HepG2 (cell line): ENCODE data around the gene NKX6-1. TPM values are rescaled to one million over a fixed set of nuclear protein-coding genes. Genes with fewer than 3 reads are reported as not detected.

Experiments
- ATAC-seq: fragments of 200-7000 bp; cut with Tn5 transposase; 3 replicates; pipeline ENCODE4 v1.9.1; 2020; ENCODE audit warnings: mild to moderate bottlenecking, moderate library complexity
- BruUV-seq: library from RNA; stranded (reverse); fragments of 400-500 nt; replicated peaks from 2 replicates; lab custom pipeline; 2021; lab: Mats Ljungman, UMichigan
- CTCF ChIA-PET: fragments of 300-600 bp; formaldehyde crosslinking; extraction: SDS; loops from one replicate; lab custom pipeline; 2021; ENCODE audit warnings: low total read pairs, inconsistent platforms, low intra/inter-chr PET ratio; lab: Yijun Ruan, JAX
- POLR2A ChIA-PET: fragments of 350-600 bp; sonication (Branson Sonifier 250); formaldehyde crosslinking; loops from one replicate; lab custom pipeline; 2020; ENCODE audit warnings: antibody characterized with exemption, inconsistent platforms; lab: Yijun Ruan, JAX
- DNase-seq: peaks from one replicate; pipeline ENCODE4 v3.0.0-alpha.2; 2015; ENCODE audit warnings: low spot score
- FAIRE-seq: peaks from 3 replicates; lab custom pipeline; 2011; peaks lifted over from hg19 to GRCh38; lab: Jason Lieb, UNC
- H2AFZ ChIP-seq: one replicate; pipeline ENCODE4 v1.6.1; 2011; ENCODE audit warnings: low read length, inconsistent platforms
- H3K27ac ChIP-seq: fragments of 300-600 bp; 3 replicates; pipeline ENCODE4 v1.8.0; 2011; ENCODE audit warnings: mixed run types, mild to moderate bottlenecking, mixed read lengths, low read length, inconsistent platforms; ENCODE audit not compliant: insufficient read depth; ENCODE audit errors: extremely low read length
- H3K27me3 ChIP-seq, 2 experiments: fragments of 200-600 bp in 1 of 2; 2 replicates in 1 of 2; 3 replicates in 1 of 2; pipeline versions ENCODE4 v1.6.0 to v1.8.0; 2011; ENCODE audit warnings: low read length in 2 of 2, mild to moderate bottlenecking in 2 of 2, moderate library complexity in 2 of 2, inconsistent platforms in 1 of 2; ENCODE audit not compliant: insufficient read depth in 2 of 2, control insufficient read depth in 1 of 2
- H3K36me3 ChIP-seq, 2 experiments: fragments of 200-600 bp in 1 of 2; replicated peaks in 1 of 2; 2 replicates in 1 of 2; 3 replicates in 1 of 2; pipeline versions ENCODE4 v1.5.1 to v1.8.0; 2011; ENCODE audit warnings: low read length in 2 of 2, inconsistent platforms in 1 of 2; ENCODE audit not compliant: insufficient read depth in 2 of 2, control insufficient read depth in 1 of 2
- H3K4me1 ChIP-seq: 2 replicates; pipeline ENCODE4 v1.5.1; 2012; ENCODE audit warnings: low read length, inconsistent platforms; ENCODE audit not compliant: insufficient read depth
- H3K4me2 ChIP-seq: 2 replicates; pipeline ENCODE4 v1.6.0; 2011; ENCODE audit warnings: low read depth, low read length, inconsistent platforms
- H3K4me3 ChIP-seq, 3 experiments: fragments of 200-600 bp in 1 of 3; sonication (generic), shearing (Covaris generic) in 1 of 3; replicated peaks in 1 of 3; 2 replicates each; pipeline ENCODE4 v1.5.1; 2011 to 2016; ENCODE audit warnings: low read length in 3 of 3, inconsistent platforms in 2 of 3, low read depth in 2 of 3, mild to moderate bottlenecking in 2 of 3, control low read depth in 1 of 3, mixed read lengths in 1 of 3; ENCODE audit not compliant: insufficient read depth in 1 of 3
- H3K79me2 ChIP-seq: one replicate; pipeline ENCODE4 v1.6.1; 2011; ENCODE audit warnings: low read length, inconsistent platforms; ENCODE audit not compliant: insufficient read depth
- H3K9ac ChIP-seq: 2 replicates; pipeline ENCODE4 v1.6.0; 2011; ENCODE audit warnings: mild to moderate bottlenecking, low read depth, low read length, inconsistent platforms; ENCODE audit not compliant: insufficient read depth
- H3K9me3 ChIP-seq: 2 replicates; pipeline ENCODE4 v1.5.1; 2012; ENCODE audit warnings: mild to moderate bottlenecking, low read length
- H4K20me1 ChIP-seq: 2 replicates; pipeline ENCODE4 v1.6.0; 2011; ENCODE audit warnings: inconsistent platforms, mild to moderate bottlenecking, low read length, moderate library complexity; ENCODE audit not compliant: insufficient read depth
- CENPT ChIP-seq: sonication (generic); formaldehyde crosslinking; IDR thresholded peaks from 2 replicates; pipeline ENCODE4 v1.8.0; 2022; ENCODE audit warnings: low read depth, mild to moderate bottlenecking, moderate library complexity, missing genetic modification reagents
- CHD4 ChIP-seq: fragments of 200-600 bp; sonication (generic); IDR thresholded peaks from 2 replicates; pipeline ENCODE4 v1.7.0; 2017; ENCODE audit warnings: mild to moderate bottlenecking, low read length, borderline replicate concordance
- DNMT1 ChIP-seq: sonication (generic); formaldehyde crosslinking; IDR thresholded peaks from 2 replicates; pipeline ENCODE4 v1.5.1; 2020; ENCODE audit warnings: mild to moderate bottlenecking, missing genetic modification reagents
- ERF ChIP-seq: IDR thresholded peaks from 2 replicates; pipeline ENCODE4 v1.6.1; 2018; ENCODE audit warnings: missing biosample characterization, missing genetic modification reagents
- PHB2 ChIP-seq: fragments of 450-650 bp; IDR thresholded peaks from 2 replicates; pipeline ENCODE4 v1.6.1; 2018; ENCODE audit not compliant: partially characterized antibody
- RFXANK ChIP-seq: IDR thresholded peaks from 2 replicates; pipeline ENCODE4 v1.6.1; 2016
- SIX1 ChIP-seq: sonication (generic); formaldehyde crosslinking; IDR thresholded peaks from 2 replicates; pipeline ENCODE4 v1.4.0; 2020; ENCODE audit warnings: missing genetic modification reagents, borderline replicate concordance
- SMARCE1 ChIP-seq: fragments of 450-650 bp; IDR thresholded peaks from 2 replicates; pipeline ENCODE4 v1.6.1; 2017; ENCODE audit warnings: borderline replicate concordance
- ZFAT ChIP-seq: sonication (generic); formaldehyde crosslinking; conservative IDR thresholded peaks from 2 replicates; pipeline ENCODE4 v1.8.1; 2023; ENCODE audit warnings: missing genetic modification reagents, inconsistent platforms
- ZFP36L2 ChIP-seq: sonication (generic); formaldehyde crosslinking; IDR thresholded peaks from 2 replicates; pipeline ENCODE4 v1.4.0; 2020; ENCODE audit warnings: missing genetic modification reagents
- ZNF20 ChIP-seq: sonication (generic); formaldehyde crosslinking; IDR thresholded peaks from 2 replicates; pipeline ENCODE4 v1.4.0; 2020; ENCODE audit warnings: mild to moderate bottlenecking, moderate library complexity, missing genetic modification reagents
- ZNF282 ChIP-seq: fragments of 450-650 bp; IDR thresholded peaks from 2 replicates; pipeline ENCODE4 v1.6.1; 2018; ENCODE audit not compliant: partially characterized antibody
- ZNF337 ChIP-seq: sonication (generic); formaldehyde crosslinking; IDR thresholded peaks from 2 replicates; pipeline ENCODE4 v1.5.1; 2020; ENCODE audit warnings: missing genetic modification reagents, low read depth, mild to moderate bottlenecking, borderline replicate concordance
- ZNF382 ChIP-seq: sonication (generic); formaldehyde crosslinking; IDR thresholded peaks from 2 replicates; pipeline ENCODE4 v1.5.0; 2020; ENCODE audit warnings: missing genetic modification reagents, mild to moderate bottlenecking, borderline replicate concordance
- WGBS: methylation state at CpG from one replicate; pipeline ENCODE4 v1.1.6; 2017; ENCODE audit warnings: low lambda C conversion rate; 5-methylcytosine and 5-hydroxymethylcytosine counted together
- in situ Hi-C: cut with HindIII; loops from 2 replicates; pipeline ENCODE4 v1.10.0; 2017; ENCODE audit warnings: low pct_unique_long_range_greater_than_20kb; ENCODE audit not compliant: extremely low pct_ligation_motif_present
- intact Hi-C: fragments of 100-400 bp; cut with micrococcal nuclease; formaldehyde crosslinking; loops from one replicate; pipeline ENCODE4 v1.10.0; 2022; ENCODE audit not compliant: unreplicated experiment
- polyA plus RNA-seq, 8 experiments: library from polyadenylated mRNA; depleted of rRNA in 3 of 8; stranded (reverse) in 7 of 8; unstranded in 1 of 8; fragments of >200 nt; fragmentation: Illumina TruSeq in 4 of 8; extraction: Trizol in 4 of 8; gene quantifications; 2 replicates each; pipeline versions ENCODE4 v1.2.1 to v1.2.3, GENCODE V29; 2011 to 2016; ENCODE audit warnings: low read depth in 4 of 8, missing spikeins in 1 of 8, mixed read lengths in 1 of 8; ENCODE audit not compliant: insufficient read depth in 1 of 8
- total RNA-seq, 5 experiments: library from RNA; depleted of rRNA; stranded (reverse); fragments of >200 nt; fragmentation: Illumina TruSeq; extraction: Trizol; gene quantifications; 2 replicates each; pipeline ENCODE4 v1.2.3, GENCODE V29; 2016; ENCODE audit warnings: low read depth in 1 of 5
- TF ChIP-seq, protein P1 (sequence below): sonication (generic); formaldehyde crosslinking; IDR thresholded peaks from 2 replicates; pipeline ENCODE4 v1.4.0; 2020; ENCODE audit warnings: missing genetic modification reagents, borderline replicate concordance
- TF ChIP-seq, protein P2 (sequence below): sonication (generic); formaldehyde crosslinking; IDR thresholded peaks from 2 replicates; pipeline ENCODE4 v1.5.0; 2020; ENCODE audit warnings: missing genetic modification reagents
- TF ChIP-seq, protein P3 (sequence below): IDR thresholded peaks from 2 replicates; pipeline ENCODE4 v1.6.1; 2018; ENCODE audit warnings: missing genetic modification reagents
- TF ChIP-seq, protein P4 (sequence below): sonication (generic); formaldehyde crosslinking; IDR thresholded peaks from 2 replicates; pipeline ENCODE4 v1.4.0; 2020; ENCODE audit warnings: missing genetic modification reagents, borderline replicate concordance

The NKX6-1 gene
- total and polyA plus RNA-seq, 2 of the 13 experiments (the other 11 are each of a cell fraction or from before 2014, with no cell fraction given), result not detected

DNA sequence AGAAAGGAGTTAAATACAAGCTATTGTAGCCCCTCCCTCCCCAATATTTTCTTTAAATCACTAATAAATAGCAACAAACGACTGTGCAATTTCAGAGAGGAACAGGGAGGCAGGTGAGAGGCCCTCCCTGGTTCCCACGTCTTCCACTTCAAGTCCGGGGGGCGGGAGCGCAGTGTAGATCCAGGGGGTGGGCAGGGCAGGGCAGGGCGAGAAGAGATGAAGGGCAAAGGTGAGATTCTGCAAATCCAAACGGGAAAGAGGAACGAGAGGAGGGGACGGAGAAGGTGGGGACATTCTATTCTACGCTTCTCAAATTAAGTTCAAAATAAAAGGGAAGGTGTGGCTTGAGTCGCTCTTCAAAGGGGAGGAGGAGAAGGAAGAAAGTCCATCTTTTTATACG lies 6.8 kb downstream of the NKX6-1 start (continued):
- TF ChIP-seq, protein P1, sequence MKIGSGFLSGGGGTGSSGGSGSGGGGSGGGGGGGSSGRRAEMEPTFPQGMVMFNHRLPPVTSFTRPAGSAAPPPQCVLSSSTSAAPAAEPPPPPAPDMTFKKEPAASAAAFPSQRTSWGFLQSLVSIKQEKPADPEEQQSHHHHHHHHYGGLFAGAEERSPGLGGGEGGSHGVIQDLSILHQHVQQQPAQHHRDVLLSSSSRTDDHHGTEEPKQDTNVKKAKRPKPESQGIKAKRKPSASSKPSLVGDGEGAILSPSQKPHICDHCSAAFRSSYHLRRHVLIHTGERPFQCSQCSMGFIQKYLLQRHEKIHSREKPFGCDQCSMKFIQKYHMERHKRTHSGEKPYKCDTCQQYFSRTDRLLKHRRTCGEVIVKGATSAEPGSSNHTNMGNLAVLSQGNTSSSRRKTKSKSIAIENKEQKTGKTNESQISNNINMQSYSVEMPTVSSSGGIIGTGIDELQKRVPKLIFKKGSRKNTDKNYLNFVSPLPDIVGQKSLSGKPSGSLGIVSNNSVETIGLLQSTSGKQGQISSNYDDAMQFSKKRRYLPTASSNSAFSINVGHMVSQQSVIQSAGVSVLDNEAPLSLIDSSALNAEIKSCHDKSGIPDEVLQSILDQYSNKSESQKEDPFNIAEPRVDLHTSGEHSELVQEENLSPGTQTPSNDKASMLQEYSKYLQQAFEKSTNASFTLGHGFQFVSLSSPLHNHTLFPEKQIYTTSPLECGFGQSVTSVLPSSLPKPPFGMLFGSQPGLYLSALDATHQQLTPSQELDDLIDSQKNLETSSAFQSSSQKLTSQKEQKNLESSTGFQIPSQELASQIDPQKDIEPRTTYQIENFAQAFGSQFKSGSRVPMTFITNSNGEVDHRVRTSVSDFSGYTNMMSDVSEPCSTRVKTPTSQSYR (CRISPR knock-in tag), result no peak

DNA sequence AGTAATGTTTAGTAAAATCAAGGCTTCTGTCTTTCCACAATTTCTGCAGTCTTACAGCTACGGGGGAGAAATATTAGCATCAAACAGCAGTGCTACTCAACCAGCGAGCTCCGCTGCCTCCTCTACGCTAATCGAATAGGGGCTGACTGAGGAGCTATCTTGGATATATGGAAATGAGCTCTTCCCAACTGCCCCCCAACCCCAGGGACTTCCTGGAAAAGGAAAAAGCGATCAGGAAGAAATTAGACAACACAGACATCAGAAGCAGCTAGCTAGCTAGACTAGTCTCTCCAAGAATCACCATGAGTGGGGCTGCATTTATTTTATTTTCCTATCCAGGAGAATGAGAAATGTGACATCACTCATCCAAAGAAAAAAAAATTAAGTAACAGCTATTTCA lies 7.6 kb downstream of the NKX6-1 start:
- in situ Hi-C loops (no loop called here), intact Hi-C loops (no loop called here)
- no peaks in the 10 kb centered on the region for H3K79me2 ChIP-seq
- 53% methylated on average over 6 of the region's 6 CpGs for WGBS
- BruUV-seq, result no TSS peak
- no peak overlapping the region for H3K4me2 ChIP-seq
- H3K9ac ChIP-seq, result no peak overlapping the region
- no peaks in the 10 kb centered on the region for H3K4me1 ChIP-seq
- DNase-seq (no peak), ATAC-seq (no peak), FAIRE-seq (no peak)
- H3K27me3 ChIP-seq, result peaks cover 2 to 48% of the 10 kb centered on the region in 2 experiments; a peak in 4 of 5 replicates
- H3K27ac ChIP-seq, result no peak overlapping the region
- ChIA-PET POLR2A (no interaction called here), CTCF (no interaction called here)
- no peaks in the 10 kb centered on the region for H3K9me3 ChIP-seq
- H3K4me3 ChIP-seq, result no peak overlapping the region
- no peaks in the 10 kb centered on the region for H3K36me3 ChIP-seq
- H2AFZ ChIP-seq, result no peak overlapping the region
- H4K20me1 ChIP-seq, result no peaks in the 10 kb centered on the region
- TF ChIP-seq ZFAT (CRISPR knock-in tag) (no peak), DNMT1 (CRISPR knock-in tag) (no peak), ZNF382 (CRISPR knock-in tag) (no peak), SMARCE1 (no peak), RFXANK (CRISPR knock-in tag) (no peak), ZNF20 (no peak), SIX1 (CRISPR knock-in tag) (no peak), ZNF337 (CRISPR knock-in tag) (no peak), PHB2 (no peak), CENPT (no peak), ZFP36L2 (CRISPR knock-in tag) (no peak), ZNF282 (no peak), CHD4 (no peak), ERF (CRISPR knock-in tag) (no peak)
- TF ChIP-seq, protein P2, sequence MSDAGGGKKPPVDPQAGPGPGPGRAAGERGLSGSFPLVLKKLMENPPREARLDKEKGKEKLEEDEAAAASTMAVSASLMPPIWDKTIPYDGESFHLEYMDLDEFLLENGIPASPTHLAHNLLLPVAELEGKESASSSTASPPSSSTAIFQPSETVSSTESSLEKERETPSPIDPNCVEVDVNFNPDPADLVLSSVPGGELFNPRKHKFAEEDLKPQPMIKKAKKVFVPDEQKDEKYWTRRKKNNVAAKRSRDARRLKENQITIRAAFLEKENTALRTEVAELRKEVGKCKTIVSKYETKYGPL (CRISPR knock-in tag), result no peak
- TF ChIP-seq, protein P3, sequence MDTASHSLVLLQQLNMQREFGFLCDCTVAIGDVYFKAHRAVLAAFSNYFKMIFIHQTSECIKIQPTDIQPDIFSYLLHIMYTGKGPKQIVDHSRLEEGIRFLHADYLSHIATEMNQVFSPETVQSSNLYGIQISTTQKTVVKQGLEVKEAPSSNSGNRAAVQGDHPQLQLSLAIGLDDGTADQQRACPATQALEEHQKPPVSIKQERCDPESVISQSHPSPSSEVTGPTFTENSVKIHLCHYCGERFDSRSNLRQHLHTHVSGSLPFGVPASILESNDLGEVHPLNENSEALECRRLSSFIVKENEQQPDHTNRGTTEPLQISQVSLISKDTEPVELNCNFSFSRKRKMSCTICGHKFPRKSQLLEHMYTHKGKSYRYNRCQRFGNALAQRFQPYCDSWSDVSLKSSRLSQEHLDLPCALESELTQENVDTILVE, result no peak
- TF ChIP-seq, protein P4, sequence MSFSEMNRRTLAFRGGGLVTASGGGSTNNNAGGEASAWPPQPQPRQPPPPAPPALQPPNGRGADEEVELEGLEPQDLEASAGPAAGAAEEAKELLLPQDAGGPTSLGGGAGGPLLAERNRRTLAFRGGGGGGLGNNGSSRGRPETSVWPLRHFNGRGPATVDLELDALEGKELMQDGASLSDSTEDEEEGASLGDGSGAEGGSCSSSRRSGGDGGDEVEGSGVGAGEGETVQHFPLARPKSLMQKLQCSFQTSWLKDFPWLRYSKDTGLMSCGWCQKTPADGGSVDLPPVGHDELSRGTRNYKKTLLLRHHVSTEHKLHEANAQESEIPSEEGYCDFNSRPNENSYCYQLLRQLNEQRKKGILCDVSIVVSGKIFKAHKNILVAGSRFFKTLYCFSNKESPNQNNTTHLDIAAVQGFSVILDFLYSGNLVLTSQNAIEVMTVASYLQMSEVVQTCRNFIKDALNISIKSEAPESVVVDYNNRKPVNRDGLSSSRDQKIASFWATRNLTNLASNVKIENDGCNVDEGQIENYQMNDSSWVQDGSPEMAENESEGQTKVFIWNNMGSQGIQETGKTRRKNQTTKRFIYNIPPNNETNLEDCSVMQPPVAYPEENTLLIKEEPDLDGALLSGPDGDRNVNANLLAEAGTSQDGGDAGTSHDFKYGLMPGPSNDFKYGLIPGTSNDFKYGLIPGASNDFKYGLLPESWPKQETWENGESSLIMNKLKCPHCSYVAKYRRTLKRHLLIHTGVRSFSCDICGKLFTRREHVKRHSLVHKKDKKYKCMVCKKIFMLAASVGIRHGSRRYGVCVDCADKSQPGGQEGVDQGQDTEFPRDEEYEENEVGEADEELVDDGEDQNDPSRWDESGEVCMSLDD (CRISPR knock-in tag), result no peak
